BJ (cell line): ENCODE measurements around the gene ZNF350. TPM values are rescaled to one million over a fixed set of nuclear protein-coding genes. Genes with fewer than 3 reads are reported as not detected.

ENCODE experiments used
- CTCF ChIA-PET: fragments of 350-600 bp; formaldehyde crosslinking; extraction: SDS; loops from one replicate; lab custom pipeline; 2021; ENCODE audit warnings: antibody characterized with exemption, inconsistent platforms; lab: Yijun Ruan, JAX
- POLR2A ChIA-PET: fragments of 300-600 bp; sonication (Branson Sonifier 250); formaldehyde crosslinking; extraction: SDS; loops from one replicate; lab custom pipeline; 2021; ENCODE audit warnings: antibody characterized with exemption; lab: Charles Lee
- DNase-seq: peaks from one replicate; pipeline ENCODE4 v3.0.0-alpha.2; 2011; ENCODE audit warnings: low read depth
- H3K27me3 ChIP-seq: 2 replicates; pipeline ENCODE4 v1.6.0; 2011; ENCODE audit warnings: low read length; ENCODE audit not compliant: control insufficient read depth, insufficient read depth
- H3K36me3 ChIP-seq: 2 replicates; pipeline ENCODE4 v1.5.1; 2011; ENCODE audit warnings: low read length; ENCODE audit not compliant: control insufficient read depth, insufficient read depth
- H3K4me3 ChIP-seq: 2 replicates; pipeline ENCODE4 v1.5.1; 2011; ENCODE audit warnings: low read depth, mild to moderate bottlenecking, control low read depth, low read length
- polyA plus RNA-seq: library from polyadenylated mRNA; depleted of rRNA; stranded (reverse); fragments of >200 nt; gene quantifications from 2 replicates; pipeline ENCODE4 v1.2.3, GENCODE V29; 2011
- TF ChIP-seq, protein P1 (sequence below): IDR thresholded peaks from 2 replicates; pipeline ENCODE4 v1.5.1; 2011; ENCODE audit warnings: low read depth, mild to moderate bottlenecking, control low read depth, inconsistent platforms, low read length, moderate library complexity; ENCODE audit not compliant: insufficient read depth

Gene ZNF350
- polyA plus RNA-seq, 1 experiment = 5.5 TPM

DNA sequence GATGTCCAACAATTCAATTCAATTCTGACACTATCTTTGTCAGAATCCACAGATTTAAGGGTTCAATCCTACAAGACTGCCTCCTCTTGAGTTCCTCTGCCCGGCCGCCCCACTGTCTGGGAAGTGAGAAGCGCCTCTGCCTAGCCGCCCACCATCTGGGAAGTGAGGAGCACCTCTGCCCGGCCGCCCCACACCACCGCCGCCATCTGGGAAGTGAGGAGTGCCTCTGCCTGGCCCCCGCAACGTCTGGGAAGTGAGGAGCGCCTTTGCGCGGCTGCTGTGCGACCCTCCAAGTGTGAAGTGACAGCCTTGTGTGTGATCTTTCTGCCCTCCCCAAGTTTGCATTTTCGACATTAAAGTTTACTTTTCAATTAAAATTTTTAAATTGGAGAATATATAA lies 35.6 kb upstream of the ZNF350 start:
- DNase-seq = no peak
- H3K27me3 ChIP-seq = no peaks in the 10 kb centered on the region
- ChIA-PET POLR2A (no interaction called here), CTCF (no interaction called here)
- TF ChIP-seq, protein P1, sequence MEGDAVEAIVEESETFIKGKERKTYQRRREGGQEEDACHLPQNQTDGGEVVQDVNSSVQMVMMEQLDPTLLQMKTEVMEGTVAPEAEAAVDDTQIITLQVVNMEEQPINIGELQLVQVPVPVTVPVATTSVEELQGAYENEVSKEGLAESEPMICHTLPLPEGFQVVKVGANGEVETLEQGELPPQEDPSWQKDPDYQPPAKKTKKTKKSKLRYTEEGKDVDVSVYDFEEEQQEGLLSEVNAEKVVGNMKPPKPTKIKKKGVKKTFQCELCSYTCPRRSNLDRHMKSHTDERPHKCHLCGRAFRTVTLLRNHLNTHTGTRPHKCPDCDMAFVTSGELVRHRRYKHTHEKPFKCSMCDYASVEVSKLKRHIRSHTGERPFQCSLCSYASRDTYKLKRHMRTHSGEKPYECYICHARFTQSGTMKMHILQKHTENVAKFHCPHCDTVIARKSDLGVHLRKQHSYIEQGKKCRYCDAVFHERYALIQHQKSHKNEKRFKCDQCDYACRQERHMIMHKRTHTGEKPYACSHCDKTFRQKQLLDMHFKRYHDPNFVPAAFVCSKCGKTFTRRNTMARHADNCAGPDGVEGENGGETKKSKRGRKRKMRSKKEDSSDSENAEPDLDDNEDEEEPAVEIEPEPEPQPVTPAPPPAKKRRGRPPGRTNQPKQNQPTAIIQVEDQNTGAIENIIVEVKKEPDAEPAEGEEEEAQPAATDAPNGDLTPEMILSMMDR = no peak
- H3K36me3 ChIP-seq = peaks cover 16% of the 10 kb centered on the region
- no peak overlapping the region for H3K4me3 ChIP-seq

DNA sequence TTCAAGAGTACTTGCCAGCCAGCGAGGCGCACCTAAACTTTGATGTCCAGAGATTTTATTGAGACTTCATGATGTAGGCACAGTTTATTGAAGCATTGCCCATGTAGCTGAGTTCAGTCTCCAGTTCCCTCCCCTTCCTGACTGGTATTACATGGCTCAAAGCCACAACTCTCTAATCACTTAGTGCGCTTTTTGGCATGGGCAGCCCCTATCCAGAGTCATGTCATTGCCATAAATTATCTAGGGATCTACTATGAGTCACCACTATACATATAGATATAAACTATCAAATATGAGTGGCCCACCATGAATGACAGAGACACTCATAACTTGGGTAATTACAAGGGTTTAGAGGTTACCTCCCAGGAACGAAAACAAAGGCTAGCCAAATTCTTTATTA lies 33.9 kb upstream of the ZNF350 start:
- no peak overlapping the region for H3K4me3 ChIP-seq
- ChIA-PET CTCF (interaction anchor here (0.7 kb wide), 1 partner anchor 105 kb away, joined by 3 read pairs; no protein-coding TSS in a partner anchor), POLR2A (no interaction called here)
- no peaks in the 10 kb centered on the region for H3K27me3 ChIP-seq
- H3K36me3 ChIP-seq = peaks cover 21% of the 10 kb centered on the region
- DNase-seq = no peak
- TF ChIP-seq, protein P1 = no peak

DNA sequence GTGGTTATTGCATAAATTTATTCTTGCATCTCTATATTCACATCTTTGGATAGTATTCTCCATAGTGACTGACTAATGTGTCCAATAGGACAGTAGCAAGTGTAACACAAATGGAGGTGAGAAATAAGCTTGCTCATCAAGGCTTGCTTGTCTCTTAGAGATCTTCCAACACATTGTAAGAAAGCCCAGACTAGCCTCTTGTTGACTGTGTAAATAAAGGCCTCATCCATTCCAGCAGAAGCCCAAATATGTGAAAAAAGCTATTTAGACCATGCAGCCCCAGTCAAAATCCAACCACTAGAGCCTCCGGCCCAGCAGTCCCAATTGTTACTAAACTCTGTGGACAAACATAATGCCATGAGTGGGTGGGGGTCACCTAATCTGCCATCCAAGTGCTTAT lies 24.0 kb upstream of the ZNF350 start:
- H3K4me3 ChIP-seq = no peak overlapping the region
- 0 out of 2 replicates have a peak, but pooled peaks cover under 1% of the 10 kb centered on the region for H3K36me3 ChIP-seq
- CTCF ChIA-PET = no interaction called here
- POLR2A ChIA-PET = no interaction called here
- no peaks in the 10 kb centered on the region for H3K27me3 ChIP-seq
- no peak for DNase-seq
- TF ChIP-seq, protein P1 = no peak

DNA sequence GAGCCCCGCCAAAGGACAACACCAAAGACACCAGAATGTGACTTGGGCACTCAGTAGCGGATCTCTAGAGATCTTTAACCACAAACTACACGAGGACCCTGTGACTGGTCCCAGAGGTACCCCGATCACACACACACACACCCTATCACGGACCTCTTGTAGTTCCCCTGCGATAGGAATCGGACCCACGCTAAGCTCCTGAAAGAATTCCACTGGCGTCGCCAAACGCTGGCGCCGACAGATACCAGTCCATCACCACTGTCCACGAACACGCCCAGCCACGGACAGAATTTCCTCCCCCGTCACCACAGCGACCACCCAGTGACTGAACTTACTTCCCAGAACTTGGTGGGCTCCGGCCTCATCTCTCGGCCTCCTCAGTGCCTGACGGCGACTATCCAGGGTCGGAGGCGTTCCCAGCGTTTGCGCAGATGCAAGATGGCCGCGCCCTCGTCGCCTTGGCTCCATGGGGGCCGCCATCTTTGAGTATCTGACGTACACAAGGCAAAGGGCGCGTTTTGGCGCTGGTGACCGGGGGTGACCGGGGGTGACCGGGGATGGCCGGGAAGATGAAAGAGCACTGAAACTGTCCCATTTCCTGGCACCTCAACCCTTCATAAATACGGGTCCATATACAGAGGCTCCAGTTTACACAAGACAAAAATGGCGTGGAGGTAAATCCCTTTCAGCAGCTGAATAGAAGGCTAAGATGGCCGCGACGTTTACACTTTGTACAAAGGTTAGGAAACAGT lies 21.3 kb upstream of the ZNF350 start, which contains the start of gene ZNF615:
ZNF615 (minus strand) TSS at position 406 of the 752 bp plus-strand sequence. CDS start 4,500 bp downstream, outside the sequence.
- Histone ChIP-seq H3K36me3 (no peaks in the 10 kb centered on the region), H3K27me3 (no peaks in the 10 kb centered on the region), H3K4me3 (peak within 1 kb of the TSS; percentile 57)
- peak; percentile 21 for DNase-seq
- TF ChIP-seq, protein P1 = no peak
- ChIA-PET CTCF (interaction anchor here (0.6 to 0.8 kb wide), 2 partner anchors 99 to 240 kb away, joined by 3 read pairs; no protein-coding TSS in a partner anchor), POLR2A (interaction anchor here (0.7 kb wide), 1 partner anchor 41 kb away, joined by 3 read pairs; no protein-coding TSS in a partner anchor)

DNA sequence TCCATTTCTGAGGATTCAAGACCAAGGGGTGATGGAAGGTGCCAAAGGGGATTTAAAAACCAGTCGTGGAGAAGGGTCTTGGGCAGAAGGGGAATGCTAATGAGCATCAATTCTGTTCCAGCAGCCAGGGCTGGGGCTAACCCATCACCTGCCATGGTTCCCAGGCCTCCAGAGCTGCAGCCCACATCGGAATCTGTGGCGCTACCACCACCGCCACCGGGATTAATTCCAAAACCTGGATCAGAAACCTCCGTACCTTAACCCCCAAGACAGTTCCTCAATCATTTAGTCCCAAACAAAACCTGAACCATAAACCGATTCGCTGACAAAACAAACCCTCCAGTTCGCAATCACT lies 20.8 kb upstream of the ZNF350 start:
- ChIA-PET POLR2A (interaction anchor here (0.7 kb wide), 1 partner anchor 42 kb away, joined by 3 read pairs; no protein-coding TSS in a partner anchor), CTCF (interaction anchor here (0.7 kb wide), 1 partner anchor 25 kb away, joined by 3 read pairs; no protein-coding TSS in a partner anchor)
- H3K4me3 ChIP-seq = peak overlapping the region; percentile 57
- TF ChIP-seq, protein P1 = no peak
- no peaks in the 10 kb centered on the region for H3K27me3 ChIP-seq
- no peak for DNase-seq
- no peaks in the 10 kb centered on the region for H3K36me3 ChIP-seq
